ENCODE results near the gene GP1BB.
A peak's percentile ranks its signal among the peaks of the same experiment; 100 is the strongest.

DNA sequence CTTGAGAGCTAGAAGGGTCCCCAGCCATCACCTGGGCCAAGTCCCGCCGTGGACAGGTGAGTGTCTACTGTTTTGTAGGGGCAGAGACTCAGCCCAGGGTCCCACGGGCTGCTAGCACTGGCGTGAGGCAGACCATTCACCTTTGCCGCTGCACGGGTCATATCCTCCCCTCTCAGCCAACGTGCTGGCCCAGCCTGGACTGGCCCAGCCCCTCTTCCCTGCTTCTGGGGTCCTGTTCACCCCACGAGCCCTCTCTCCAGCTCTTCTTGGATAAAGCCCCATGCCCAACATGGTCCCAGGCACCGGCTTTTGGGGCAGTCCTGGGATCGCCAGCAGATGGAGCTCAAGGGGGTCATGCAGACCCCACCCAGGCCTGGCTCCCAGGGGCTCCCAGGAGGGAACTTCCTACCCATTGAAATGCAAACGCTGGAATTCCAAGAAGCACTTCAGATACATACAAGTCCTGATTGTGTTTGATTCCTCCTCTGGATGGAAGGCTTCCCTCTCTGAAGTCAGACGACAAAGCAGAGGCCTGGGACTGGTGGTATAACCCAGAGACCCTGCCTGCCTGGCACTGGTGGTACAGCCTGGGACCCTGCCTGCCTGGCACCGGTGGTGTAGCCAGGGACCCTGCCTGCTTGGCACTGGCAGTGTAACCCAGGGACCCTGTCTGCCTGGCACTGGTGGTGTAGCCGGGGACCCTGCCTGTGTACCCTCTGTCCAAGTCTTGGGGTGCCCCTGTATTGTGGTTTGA lies 18.0 kb upstream of the GP1BB start:
- TF ChIP-seq, protein P1, sequence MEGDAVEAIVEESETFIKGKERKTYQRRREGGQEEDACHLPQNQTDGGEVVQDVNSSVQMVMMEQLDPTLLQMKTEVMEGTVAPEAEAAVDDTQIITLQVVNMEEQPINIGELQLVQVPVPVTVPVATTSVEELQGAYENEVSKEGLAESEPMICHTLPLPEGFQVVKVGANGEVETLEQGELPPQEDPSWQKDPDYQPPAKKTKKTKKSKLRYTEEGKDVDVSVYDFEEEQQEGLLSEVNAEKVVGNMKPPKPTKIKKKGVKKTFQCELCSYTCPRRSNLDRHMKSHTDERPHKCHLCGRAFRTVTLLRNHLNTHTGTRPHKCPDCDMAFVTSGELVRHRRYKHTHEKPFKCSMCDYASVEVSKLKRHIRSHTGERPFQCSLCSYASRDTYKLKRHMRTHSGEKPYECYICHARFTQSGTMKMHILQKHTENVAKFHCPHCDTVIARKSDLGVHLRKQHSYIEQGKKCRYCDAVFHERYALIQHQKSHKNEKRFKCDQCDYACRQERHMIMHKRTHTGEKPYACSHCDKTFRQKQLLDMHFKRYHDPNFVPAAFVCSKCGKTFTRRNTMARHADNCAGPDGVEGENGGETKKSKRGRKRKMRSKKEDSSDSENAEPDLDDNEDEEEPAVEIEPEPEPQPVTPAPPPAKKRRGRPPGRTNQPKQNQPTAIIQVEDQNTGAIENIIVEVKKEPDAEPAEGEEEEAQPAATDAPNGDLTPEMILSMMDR (IDR thresholded peaks at IDR 0.05), result peak; percentile 13; the same call in 1 of the 2 replicates
- TF ChIP-seq RCOR1 (IDR thresholded peaks at IDR 0.05; ENCODE audit: low read length) (no peak), YY1 (IDR thresholded peaks at IDR 0.05; ENCODE audit: low read depth) (no peak), FOXM1 (IDR thresholded peaks at IDR 0.05; ENCODE audit: low read depth) (no peak), JUND (IDR thresholded peaks at IDR 0.05) (no peak), RAD21 (IDR thresholded peaks at IDR 0.05; ENCODE audit: low read length) (no peak), TCF12 (IDR thresholded peaks at IDR 0.05) (no peak)
- TF ChIP-seq, protein P2, sequence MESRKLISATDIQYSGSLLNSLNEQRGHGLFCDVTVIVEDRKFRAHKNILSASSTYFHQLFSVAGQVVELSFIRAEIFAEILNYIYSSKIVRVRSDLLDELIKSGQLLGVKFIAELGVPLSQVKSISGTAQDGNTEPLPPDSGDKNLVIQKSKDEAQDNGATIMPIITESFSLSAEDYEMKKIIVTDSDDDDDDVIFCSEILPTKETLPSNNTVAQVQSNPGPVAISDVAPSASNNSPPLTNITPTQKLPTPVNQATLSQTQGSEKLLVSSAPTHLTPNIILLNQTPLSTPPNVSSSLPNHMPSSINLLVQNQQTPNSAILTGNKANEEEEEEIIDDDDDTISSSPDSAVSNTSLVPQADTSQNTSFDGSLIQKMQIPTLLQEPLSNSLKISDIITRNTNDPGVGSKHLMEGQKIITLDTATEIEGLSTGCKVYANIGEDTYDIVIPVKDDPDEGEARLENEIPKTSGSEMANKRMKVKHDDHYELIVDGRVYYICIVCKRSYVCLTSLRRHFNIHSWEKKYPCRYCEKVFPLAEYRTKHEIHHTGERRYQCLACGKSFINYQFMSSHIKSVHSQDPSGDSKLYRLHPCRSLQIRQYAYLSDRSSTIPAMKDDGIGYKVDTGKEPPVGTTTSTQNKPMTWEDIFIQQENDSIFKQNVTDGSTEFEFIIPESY (IDR thresholded peaks at IDR 0.05; ENCODE audit: borderline replicate concordance, low read depth), result no peak

Measured in SK-N-SH (cell line).